AG10803 (cell line): ENCODE results near the gene NTNG1.

Experiments
- DNase-seq: peaks from one replicate; pipeline ENCODE4 v3.0.0; 2010; ENCODE audit warnings: low read depth
- H3K4me3 ChIP-seq: 2 replicates; pipeline ENCODE4 v1.5.1; 2011; ENCODE audit warnings: mild to moderate bottlenecking, low read length, control low read depth
- CTCF ChIP-seq: conservative IDR thresholded peaks from 2 replicates; pipeline ENCODE4 v1.5.1; 2011; ENCODE audit warnings: mild to moderate bottlenecking, low read length, control low read depth, inconsistent platforms

The NTNG1 gene

GRCh38 chr1:107244709-107245500 lies 104.1 kb downstream of the NTNG1 start:
- no peak for TF ChIP-seq CTCF
- DNase-seq = no peak
- H3K4me3 ChIP-seq = no peak overlapping the region

GRCh38 chr1:107246775-107247345 lies 106.0 kb downstream of the NTNG1 start:
- DNase-seq = no peak
- no peak overlapping the region for H3K4me3 ChIP-seq
- TF ChIP-seq CTCF = no peak

GRCh38 chr1:107247679-107248078 lies 106.8 kb downstream of the NTNG1 start:
- TF ChIP-seq CTCF = no peak
- DNase-seq = no peak
- H3K4me3 ChIP-seq = no peak overlapping the region

- TF ChIP-seq CTCF = no peak
- H3K4me3 ChIP-seq = no peak overlapping the region
- no peak for DNase-seq
Observed at GRCh38 chr1:107250169-107250568, 109.3 kb downstream of the NTNG1 start.

GRCh38 chr1:107251083-107251482 lies 110.2 kb downstream of the NTNG1 start:
- no peak overlapping the region for H3K4me3 ChIP-seq
- TF ChIP-seq CTCF = no peak
- no peak for DNase-seq

- no peak overlapping the region for H3K4me3 ChIP-seq
- no peak for TF ChIP-seq CTCF
- no peak for DNase-seq
Observed at GRCh38 chr1:107251839-107252238, 111.0 kb downstream of the NTNG1 start.

GRCh38 chr1:107252271-107252670 lies 111.4 kb downstream of the NTNG1 start:
- DNase-seq = no peak
- no peak overlapping the region for H3K4me3 ChIP-seq
- no peak for TF ChIP-seq CTCF
